ENCODE measurements around the gene NRCAM. TPM values are rescaled to one million over a fixed set of nuclear protein-coding genes. Genes with fewer than 3 reads are reported as not detected.
"Not testable (repeated sequence)": the region's sequence is repeated elsewhere in the genome, so short reads cannot be mapped to it uniquely, and the experiment has no call there.

NRCAM gene
- total RNA-seq, 4 donors from 2014 or later = 0.85 to 4.1 (median 2.6) TPM

DNA sequence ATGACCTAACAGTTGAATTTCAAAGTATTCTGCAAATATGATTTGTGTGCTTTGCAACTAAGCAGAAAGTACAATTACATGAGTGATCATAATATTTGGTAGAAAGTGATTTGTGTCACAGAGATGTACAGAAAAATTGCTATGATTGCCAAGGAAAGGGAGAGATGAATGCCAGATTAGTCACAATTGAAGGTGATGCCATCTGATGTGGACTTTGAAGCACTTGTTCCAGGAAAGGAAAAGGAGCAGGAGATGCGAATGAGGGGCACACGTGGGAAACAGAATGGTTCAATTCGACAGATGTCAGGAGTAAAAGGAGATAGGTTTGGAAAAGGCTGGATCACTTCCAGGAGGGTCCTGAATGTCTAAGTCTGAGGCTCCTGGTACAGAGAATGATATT is 173.0 kb downstream of the NRCAM start:
- H3K27ac ChIP-seq = no peak overlapping the region
- TF ChIP-seq, protein P1, sequence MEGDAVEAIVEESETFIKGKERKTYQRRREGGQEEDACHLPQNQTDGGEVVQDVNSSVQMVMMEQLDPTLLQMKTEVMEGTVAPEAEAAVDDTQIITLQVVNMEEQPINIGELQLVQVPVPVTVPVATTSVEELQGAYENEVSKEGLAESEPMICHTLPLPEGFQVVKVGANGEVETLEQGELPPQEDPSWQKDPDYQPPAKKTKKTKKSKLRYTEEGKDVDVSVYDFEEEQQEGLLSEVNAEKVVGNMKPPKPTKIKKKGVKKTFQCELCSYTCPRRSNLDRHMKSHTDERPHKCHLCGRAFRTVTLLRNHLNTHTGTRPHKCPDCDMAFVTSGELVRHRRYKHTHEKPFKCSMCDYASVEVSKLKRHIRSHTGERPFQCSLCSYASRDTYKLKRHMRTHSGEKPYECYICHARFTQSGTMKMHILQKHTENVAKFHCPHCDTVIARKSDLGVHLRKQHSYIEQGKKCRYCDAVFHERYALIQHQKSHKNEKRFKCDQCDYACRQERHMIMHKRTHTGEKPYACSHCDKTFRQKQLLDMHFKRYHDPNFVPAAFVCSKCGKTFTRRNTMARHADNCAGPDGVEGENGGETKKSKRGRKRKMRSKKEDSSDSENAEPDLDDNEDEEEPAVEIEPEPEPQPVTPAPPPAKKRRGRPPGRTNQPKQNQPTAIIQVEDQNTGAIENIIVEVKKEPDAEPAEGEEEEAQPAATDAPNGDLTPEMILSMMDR (IDR thresholded peaks at IDR 0.05) = no peak
- TF ChIP-seq POLR2A (IDR thresholded peaks at IDR 0.05) = no peak
- no peaks in the 10 kb centered on the region for H3K36me3 ChIP-seq
- DNase-seq = no peak
- H3K9me3 ChIP-seq = no peaks in the 10 kb centered on the region
- no peak overlapping the region for H3K4me3 ChIP-seq
- no peaks in the 10 kb centered on the region for H3K4me1 ChIP-seq
- no peaks in the 10 kb centered on the region for H3K27me3 ChIP-seq

DNA sequence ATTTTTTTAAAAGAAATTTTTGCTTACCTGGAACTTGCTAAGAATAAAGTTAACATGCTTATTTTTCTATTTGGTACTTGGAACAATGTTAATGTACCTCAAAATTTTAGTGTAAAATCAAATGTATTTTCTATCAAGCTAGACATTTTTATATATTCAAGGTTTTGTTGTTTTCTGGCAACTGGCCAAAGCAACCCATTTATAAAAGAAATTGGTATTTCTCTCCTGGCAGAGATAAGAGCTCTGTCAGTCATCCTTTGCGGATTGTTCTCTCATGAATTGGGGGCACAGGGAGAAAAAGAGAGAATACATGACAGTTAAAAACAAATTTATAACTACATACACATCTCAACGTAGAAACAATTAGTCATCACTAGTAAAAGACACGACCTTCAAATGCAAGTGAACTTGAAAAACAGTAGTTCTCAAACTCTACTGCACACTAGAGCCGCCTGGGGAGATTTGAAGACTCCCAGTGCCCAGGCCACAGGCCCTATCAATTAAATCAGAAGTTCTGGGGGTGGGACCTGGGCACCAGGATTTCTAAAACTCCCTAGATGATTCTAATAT is 173.7 kb downstream of the NRCAM start:
- Histone ChIP-seq H3K4me1 (no peaks in the 10 kb centered on the region), H3K9me3 (no peaks in the 10 kb centered on the region), H3K27ac (no peak overlapping the region), H3K36me3 (no peaks in the 10 kb centered on the region), H3K4me3 (no peak overlapping the region), H3K27me3 (no peaks in the 10 kb centered on the region)
- no peak for DNase-seq
- no peak for TF ChIP-seq POLR2A (IDR thresholded peaks at IDR 0.05)
- TF ChIP-seq, protein P1 (IDR thresholded peaks at IDR 0.05) = no peak

DNA sequence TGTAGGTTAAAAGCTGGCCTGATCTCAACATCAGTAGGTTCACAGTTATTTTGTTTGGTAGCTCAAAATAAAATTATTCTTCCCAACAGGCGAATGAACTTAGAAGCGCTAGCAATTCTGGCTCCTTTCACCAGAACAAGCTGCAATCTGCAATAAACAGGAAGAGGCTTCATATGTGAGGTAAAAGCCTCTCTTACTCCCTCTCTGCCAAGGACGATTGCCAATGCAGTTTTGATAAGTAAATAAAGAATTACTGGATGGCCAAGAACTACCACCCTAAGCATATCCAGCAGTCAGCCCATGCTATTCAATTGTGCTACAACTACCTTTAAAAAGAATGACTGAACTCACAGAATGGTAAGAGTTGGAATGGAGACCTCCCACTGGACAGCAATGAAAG is 176.1 kb downstream of the NRCAM start:
- no peaks in the 10 kb centered on the region for H3K4me1 ChIP-seq
- no peak for DNase-seq
- no peak for TF ChIP-seq POLR2A (IDR thresholded peaks at IDR 0.05)
- H3K9me3 ChIP-seq = no peaks in the 10 kb centered on the region
- no peaks in the 10 kb centered on the region for H3K27me3 ChIP-seq
- H3K4me3 ChIP-seq = no peak overlapping the region
- no peaks in the 10 kb centered on the region for H3K36me3 ChIP-seq
- H3K27ac ChIP-seq = no peak overlapping the region

GRCh38 chr7:108278776-108279175 is 177.5 kb downstream of the NRCAM start:
- no peak for DNase-seq
- no peaks in the 10 kb centered on the region for H3K9me3 ChIP-seq
- no peaks in the 10 kb centered on the region for H3K36me3 ChIP-seq
- H3K27ac ChIP-seq = no peak overlapping the region
- H3K4me1 ChIP-seq = no peaks in the 10 kb centered on the region
- no peaks in the 10 kb centered on the region for H3K27me3 ChIP-seq
- H3K4me3 ChIP-seq = no peak overlapping the region
- TF ChIP-seq, protein P1 (IDR thresholded peaks at IDR 0.05) = no peak
- no peak for TF ChIP-seq POLR2A (IDR thresholded peaks at IDR 0.05)

- Histone ChIP-seq H3K4me1 (no peaks in the 10 kb centered on the region), H3K36me3 (no peaks in the 10 kb centered on the region), H3K4me3 (no peak overlapping the region), H3K27me3 (no peaks in the 10 kb centered on the region), H3K27ac (no peak overlapping the region), H3K9me3 (no peaks in the 10 kb centered on the region)
- no peak for DNase-seq
- TF ChIP-seq, protein P1 (IDR thresholded peaks at IDR 0.05) = no peak
- no peak for TF ChIP-seq POLR2A (IDR thresholded peaks at IDR 0.05)
Observed at GRCh38 chr7:108278281-108278680, 178.0 kb downstream of the NRCAM start.

- H3K27ac ChIP-seq, H3K4me3 ChIP-seq, DNase-seq, H3K9me3 ChIP-seq, H3K27me3 ChIP-seq, H3K4me1 ChIP-seq, H3K36me3 ChIP-seq: not testable (repeated sequence)
Observed at GRCh38 chr7:108274447-108274846, 181.8 kb downstream of the NRCAM start.

DNA sequence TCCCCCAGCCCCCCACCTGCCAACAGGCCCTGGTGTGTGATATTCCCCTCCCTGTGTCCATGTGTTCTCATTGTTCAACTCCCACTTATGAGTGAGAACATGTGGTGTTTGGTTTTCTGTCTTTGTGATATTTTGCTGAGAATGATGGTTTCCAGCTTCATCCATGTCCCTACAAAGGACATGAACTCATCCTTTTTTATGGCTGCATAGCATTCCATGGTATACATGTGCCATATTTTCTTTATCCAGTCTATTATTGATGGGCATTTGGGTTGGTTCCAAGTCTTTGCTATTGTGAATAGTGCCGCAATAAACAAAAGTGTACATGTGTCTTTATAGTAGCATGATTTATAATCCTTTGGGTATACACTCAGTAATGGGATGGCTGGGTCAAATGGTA is 183.3 kb downstream of the NRCAM start:
- H3K27me3 ChIP-seq, H3K4me3 ChIP-seq, H3K9me3 ChIP-seq, H3K4me1 ChIP-seq, H3K27ac ChIP-seq, H3K36me3 ChIP-seq, DNase-seq: not testable (repeated sequence)
